ENCODE data around the gene ARL10. TPM values are rescaled to one million over a fixed set of nuclear protein-coding genes. Genes with fewer than 3 reads are reported as not detected.
A peak's percentile ranks its signal among the peaks of the same experiment; 100 is the strongest.

ARL10 gene
- total RNA-seq, 1 experiment from 2014 or later: 5.8 TPM

- no peaks in the 10 kb centered on the region for H3K79me2 ChIP-seq (ENCODE audit: low read length)
Measured at GRCh38 chr5:176426876-176427275, 61.6 kb downstream of the ARL10 start.

GRCh38 chr5:176427971-176428370 lies 62.7 kb downstream of the ARL10 start:
- no peak for DNase-seq
- Histone ChIP-seq H3K4me2 (ENCODE audit: low read depth, low read length, poor library complexity, severe bottlenecking) (no peak overlapping the region), H3K36me3 (ENCODE audit: insufficient read depth, low read length) (no peaks in the 10 kb centered on the region), H3K9ac (ENCODE audit: low read length) (no peak overlapping the region), H3K4me3 (ENCODE audit: low read length) (no peak overlapping the region), H2AFZ (ENCODE audit: low read length) (no peak overlapping the region), H3K9me3 (ENCODE audit: low read length) (no peaks in the 10 kb centered on the region), H3K27ac (ENCODE audit: low read length) (no peak overlapping the region), H3K27me3 (ENCODE audit: low read length) (no peaks in the 10 kb centered on the region), H4K20me1 (ENCODE audit: insufficient read depth, low read depth, low read length) (no peaks in the 10 kb centered on the region), H3K79me2 (ENCODE audit: low read length) (no peaks in the 10 kb centered on the region), H3K4me1 (ENCODE audit: low read length) (no peaks in the 10 kb centered on the region), H3K9me2 (replicated peaks; ENCODE audit: insufficient read depth, low read length) (no peaks in the 10 kb centered on the region)

More at GRCh38 chr5:176426876-176427275, 61.6 kb downstream of the ARL10 start:
- Histone ChIP-seq H3K36me3 (ENCODE audit: insufficient read depth, low read length) (no peaks in the 10 kb centered on the region), H3K4me1 (ENCODE audit: low read length) (no peaks in the 10 kb centered on the region), H3K4me2 (ENCODE audit: low read depth, low read length, poor library complexity, severe bottlenecking) (no peak overlapping the region), H3K4me3 (ENCODE audit: low read length) (no peak overlapping the region), H2AFZ (ENCODE audit: low read length) (no peak overlapping the region), H3K9me2 (replicated peaks; ENCODE audit: insufficient read depth, low read length) (no peaks in the 10 kb centered on the region), H3K27me3 (ENCODE audit: low read length) (no peaks in the 10 kb centered on the region), H4K20me1 (ENCODE audit: insufficient read depth, low read depth, low read length) (no peaks in the 10 kb centered on the region), H3K9me3 (ENCODE audit: low read length) (no peaks in the 10 kb centered on the region), H3K27ac (ENCODE audit: low read length) (no peak overlapping the region), H3K9ac (ENCODE audit: low read length) (no peak overlapping the region)
- no peak for DNase-seq

GRCh38 chr5:176429972-176430371 lies 64.7 kb downstream of the ARL10 start:
- Histone ChIP-seq H4K20me1 (ENCODE audit: insufficient read depth, low read depth, low read length) (no peaks in the 10 kb centered on the region), H3K36me3 (ENCODE audit: insufficient read depth, low read length) (no peaks in the 10 kb centered on the region), H3K79me2 (ENCODE audit: low read length) (no peaks in the 10 kb centered on the region), H3K4me2 (ENCODE audit: low read depth, low read length, poor library complexity, severe bottlenecking) (no peak overlapping the region), H3K9me3 (ENCODE audit: low read length) (no peaks in the 10 kb centered on the region), H3K4me1 (ENCODE audit: low read length) (no peaks in the 10 kb centered on the region), H2AFZ (ENCODE audit: low read length) (no peak overlapping the region), H3K9me2 (replicated peaks; ENCODE audit: insufficient read depth, low read length) (no peaks in the 10 kb centered on the region), H3K27ac (ENCODE audit: low read length) (no peak overlapping the region), H3K9ac (ENCODE audit: low read length) (no peak overlapping the region), H3K4me3 (ENCODE audit: low read length) (no peak overlapping the region), H3K27me3 (ENCODE audit: low read length) (no peaks in the 10 kb centered on the region)
- no peak for DNase-seq

Small RNA genes within 50 kb of the gene (small RNA-seq; reads per million reads assigned to genes)
- 3.1 reads per million, percentile 67 among the genes with 10 or more reads in this experiment for gene MIR1271

Other genes starting within 250 kb of the ARL10 start
- gene SIMC1, start 127.1 kb upstream of the ARL10 start, total RNA-seq (2014; rRNA removed; shearing (Covaris generic); ENCODE audit: low replicate concordance): 25.3 and 32.5 TPM in 2 replicates
- 40.8 and 57.5 TPM in 2 replicates for gene KIAA1191, start 3.7 kb upstream of the ARL10 start, total RNA-seq (2014; rRNA removed; shearing (Covaris generic); ENCODE audit: low replicate concordance)
- 19.8 and 57.5 TPM in 2 replicates for gene NOP16, start 23.1 kb downstream of the ARL10 start, total RNA-seq (2014; rRNA removed; shearing (Covaris generic); ENCODE audit: low replicate concordance)
- gene HIGD2A, start 23.3 kb downstream of the ARL10 start, total RNA-seq (2014; rRNA removed; shearing (Covaris generic); ENCODE audit: low replicate concordance): 146 and 207 TPM in 2 replicates
- 31.7 and 78.9 TPM in 2 replicates for gene CLTB, start 51.1 kb downstream of the ARL10 start, total RNA-seq (2014; rRNA removed; shearing (Covaris generic); ENCODE audit: low replicate concordance)
- gene FAF2, start 82.9 kb downstream of the ARL10 start, total RNA-seq (2014; rRNA removed; shearing (Covaris generic); ENCODE audit: low replicate concordance): 22.9 and 37.5 TPM in 2 replicates
- gene RNF44, start 171.9 kb downstream of the ARL10 start, total RNA-seq (2014; rRNA removed; shearing (Covaris generic); ENCODE audit: low replicate concordance): 33.1 and 55.8 TPM in 2 replicates
- gene CDHR2, start 183.9 kb downstream of the ARL10 start, total RNA-seq (2014; rRNA removed; shearing (Covaris generic); ENCODE audit: low replicate concordance): 0.04 and 0.07 TPM in 2 replicates
- 1.9 and 4.6 TPM in 2 replicates for gene GPRIN1, start 244.7 kb downstream of the ARL10 start, total RNA-seq (2014; rRNA removed; shearing (Covaris generic); ENCODE audit: low replicate concordance)

Measured in Karpas-422 (cell line).